OCI-LY3 (cell line): ENCODE measurements around the gene XYLB.

Experiments
- H2AFZ ChIP-seq: fragments of 200-600, 300-600 bp; shearing (Covaris generic); 2 replicates; pipeline ENCODE4 v1.6.0; 2014; ENCODE audit warnings: antibody characterized with exemption, low read depth, low read length
- H3K27ac ChIP-seq: fragments of 200-600, 300-600 bp; sonication (generic); 2 replicates; pipeline ENCODE4 v1.5.1; 2014; ENCODE audit warnings: mild to moderate bottlenecking, low read length, moderate library complexity, mixed read lengths
- H3K27me3 ChIP-seq: fragments of 200-600, 300-600 bp; sonication (generic); 2 replicates; pipeline ENCODE4 v1.6.1; 2014; ENCODE audit warnings: low read depth, low read length, mixed read lengths
- H3K36me3 ChIP-seq: fragments of 200-600, 300-600 bp; sonication (generic); replicated peaks from 2 replicates; pipeline ENCODE3; 2014; ENCODE audit warnings: low read depth, low read length, mixed read lengths
- H3K4me1 ChIP-seq: fragments of 300-600, 200-600 bp; sonication (generic); 2 replicates; pipeline ENCODE4 v1.6.1; 2014; ENCODE audit warnings: low read length, mixed read lengths
- H3K4me2 ChIP-seq: fragments of 200-600, 300-600 bp; sonication (generic); 2 replicates; pipeline ENCODE4 v1.6.1; 2014; ENCODE audit warnings: low read length, mixed read lengths
- H3K4me3 ChIP-seq: fragments of 300-600, 200-600 bp; sonication (generic); 2 replicates; pipeline ENCODE4 v1.5.1; 2014; ENCODE audit warnings: antibody characterized with exemption, mild to moderate bottlenecking, low read length, moderate library complexity
- H3K79me2 ChIP-seq: fragments of 300-600, 200-600 bp; shearing (Covaris generic); 2 replicates; pipeline ENCODE4 v1.6.1; 2014; ENCODE audit warnings: mild to moderate bottlenecking, low read length, mixed read lengths
- H3K9ac ChIP-seq: fragments of 300-600, 200-600 bp; shearing (Covaris generic); 2 replicates; pipeline ENCODE4 v1.6.0; 2014; ENCODE audit warnings: mild to moderate bottlenecking, low read length, moderate library complexity
- H3K9me3 ChIP-seq: fragments of 200-600, 300-600 bp; shearing (Covaris generic); 2 replicates; pipeline ENCODE4 v1.6.1; 2014; ENCODE audit warnings: low read length, mixed read lengths; ENCODE audit not compliant: insufficient read depth
- H4K20me1 ChIP-seq: fragments of 200-600, 300-600 bp; sonication (generic); 2 replicates; pipeline ENCODE4 v1.6.1; 2016; ENCODE audit warnings: low read length, mixed read lengths; ENCODE audit not compliant: insufficient read depth
- CTCF ChIP-seq: fragments of 200-600, 300-600 bp; sonication (generic); IDR thresholded peaks from 2 replicates; pipeline ENCODE4 v1.5.1; 2014; ENCODE audit warnings: antibody characterized with exemption, low read length, low read depth
- EZH2phosphoT487 ChIP-seq: fragments of 200-600 bp; shearing (Covaris generic); IDR thresholded peaks from 2 replicates; pipeline ENCODE4 v1.6.1; 2018; ENCODE audit warnings: antibody characterized with exemption, mixed run types, low read depth

XYLB gene

GRCh38 chr3:38383156-38383875 lies 36.7 kb downstream of the XYLB start:
- no peak for TF ChIP-seq CTCF
- TF ChIP-seq EZH2phosphoT487: no peak
- Histone ChIP-seq H3K9me3 (no peaks in the 10 kb centered on the region), H3K4me1 (no peaks in the 10 kb centered on the region), H3K9ac (no peak overlapping the region), H3K4me2 (no peak overlapping the region), H3K4me3 (no peak overlapping the region), H2AFZ (no peak overlapping the region), H3K27me3 (no peaks in the 10 kb centered on the region), H3K36me3 (peaks cover 37% of the 10 kb centered on the region), H3K27ac (no peak overlapping the region), H4K20me1 (no peaks in the 10 kb centered on the region; the same call in 1 of the 2 replicates), H3K79me2 (no peaks in the 10 kb centered on the region)

GRCh38 chr3:38386992-38387750 lies 40.6 kb downstream of the XYLB start:
- Histone ChIP-seq H3K27me3 (no peaks in the 10 kb centered on the region), H3K4me2 (no peak overlapping the region), H3K79me2 (no peaks in the 10 kb centered on the region), H3K36me3 (peaks cover 18% of the 10 kb centered on the region), H3K4me3 (no peak overlapping the region), H2AFZ (no peak overlapping the region), H3K9me3 (no peaks in the 10 kb centered on the region), H3K27ac (no peak overlapping the region), H3K4me1 (no peaks in the 10 kb centered on the region), H3K9ac (no peak overlapping the region), H4K20me1 (no peaks in the 10 kb centered on the region; the same call in 1 of the 2 replicates)
- no peak for TF ChIP-seq EZH2phosphoT487
- TF ChIP-seq CTCF: no peak

GRCh38 chr3:38387862-38388261 lies 41.3 kb downstream of the XYLB start:
- H3K4me2 ChIP-seq: no peak overlapping the region
- no peak for TF ChIP-seq EZH2phosphoT487
- TF ChIP-seq CTCF: no peak
- H4K20me1 ChIP-seq: no peaks in the 10 kb centered on the region; the same call in 1 of the 2 replicates
- no peaks in the 10 kb centered on the region for H3K4me1 ChIP-seq
- no peak overlapping the region for H3K4me3 ChIP-seq
- peaks cover 11% of the 10 kb centered on the region for H3K36me3 ChIP-seq
- H3K9ac ChIP-seq: no peak overlapping the region
- H2AFZ ChIP-seq: no peak overlapping the region
- no peaks in the 10 kb centered on the region for H3K79me2 ChIP-seq
- H3K27ac ChIP-seq: no peak overlapping the region
- no peaks in the 10 kb centered on the region for H3K9me3 ChIP-seq
- no peaks in the 10 kb centered on the region for H3K27me3 ChIP-seq

- Histone ChIP-seq H2AFZ (no peak overlapping the region), H3K36me3 (peaks cover 25% of the 10 kb centered on the region), H3K4me3 (no peak overlapping the region), H3K27ac (no peak overlapping the region), H3K4me2 (no peak overlapping the region), H4K20me1 (no peaks in the 10 kb centered on the region), H3K79me2 (no peaks in the 10 kb centered on the region), H3K4me1 (no peaks in the 10 kb centered on the region), H3K27me3 (no peaks in the 10 kb centered on the region), H3K9me3 (no peaks in the 10 kb centered on the region), H3K9ac (no peak overlapping the region)
- no peak for TF ChIP-seq EZH2phosphoT487
- TF ChIP-seq CTCF: no peak
These were observed 46.1 kb downstream of the XYLB start for GRCh38 chr3:38392604-38393163.
